ENCODE measurements around the gene STK25. TPM values are rescaled to one million over a fixed set of nuclear protein-coding genes. Genes with fewer than 3 reads are reported as not detected.

Gene STK25
- total and polyA plus RNA-seq, 9 donors: 71.1 to 150 (median 108) TPM

DNA sequence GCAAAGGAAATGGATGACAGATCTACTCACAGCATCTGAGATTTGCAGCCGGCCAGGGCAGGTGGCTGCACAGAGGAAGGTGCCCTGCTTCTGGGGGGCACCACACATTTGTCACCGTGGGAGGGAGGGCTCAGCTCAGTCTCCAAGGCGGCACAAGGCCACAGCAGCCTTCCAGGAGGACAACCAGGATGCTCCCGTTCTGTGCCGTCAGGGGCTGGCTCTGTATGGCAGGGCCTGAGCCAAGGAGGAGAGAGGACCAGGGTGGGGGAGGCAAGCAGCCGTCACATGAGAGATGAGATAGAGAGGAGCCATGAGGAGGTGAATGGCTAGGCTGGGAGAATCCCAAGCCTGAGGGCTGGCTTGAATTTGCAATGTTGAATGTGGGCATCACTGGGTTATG, 45.6 kb upstream of the STK25 start:
- Histone ChIP-seq H3K36me3 (no peaks in the 10 kb centered on the region), H3K27ac (no peak overlapping the region), H3K4me1 (ENCODE audit: insufficient read depth) (no peaks in the 10 kb centered on the region), H3K9me3 (no peaks in the 10 kb centered on the region), H3K4me3 (no peak overlapping the region), H3K27me3 (no peaks in the 10 kb centered on the region)
- TF ChIP-seq POLR2A (IDR thresholded peaks at IDR 0.05) (no peak), EP300 (IDR thresholded peaks at IDR 0.05) (no peak)
- TF ChIP-seq, protein P1, sequence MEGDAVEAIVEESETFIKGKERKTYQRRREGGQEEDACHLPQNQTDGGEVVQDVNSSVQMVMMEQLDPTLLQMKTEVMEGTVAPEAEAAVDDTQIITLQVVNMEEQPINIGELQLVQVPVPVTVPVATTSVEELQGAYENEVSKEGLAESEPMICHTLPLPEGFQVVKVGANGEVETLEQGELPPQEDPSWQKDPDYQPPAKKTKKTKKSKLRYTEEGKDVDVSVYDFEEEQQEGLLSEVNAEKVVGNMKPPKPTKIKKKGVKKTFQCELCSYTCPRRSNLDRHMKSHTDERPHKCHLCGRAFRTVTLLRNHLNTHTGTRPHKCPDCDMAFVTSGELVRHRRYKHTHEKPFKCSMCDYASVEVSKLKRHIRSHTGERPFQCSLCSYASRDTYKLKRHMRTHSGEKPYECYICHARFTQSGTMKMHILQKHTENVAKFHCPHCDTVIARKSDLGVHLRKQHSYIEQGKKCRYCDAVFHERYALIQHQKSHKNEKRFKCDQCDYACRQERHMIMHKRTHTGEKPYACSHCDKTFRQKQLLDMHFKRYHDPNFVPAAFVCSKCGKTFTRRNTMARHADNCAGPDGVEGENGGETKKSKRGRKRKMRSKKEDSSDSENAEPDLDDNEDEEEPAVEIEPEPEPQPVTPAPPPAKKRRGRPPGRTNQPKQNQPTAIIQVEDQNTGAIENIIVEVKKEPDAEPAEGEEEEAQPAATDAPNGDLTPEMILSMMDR (IDR thresholded peaks at IDR 0.05): no peak
- no peak for DNase-seq
- 32 to 55% (median 33%) methylated on average over 6 of the region's 6 CpGs for WGBS, 3 donors
- intact Hi-C loops (cut with DNase I): no loop called here

DNA sequence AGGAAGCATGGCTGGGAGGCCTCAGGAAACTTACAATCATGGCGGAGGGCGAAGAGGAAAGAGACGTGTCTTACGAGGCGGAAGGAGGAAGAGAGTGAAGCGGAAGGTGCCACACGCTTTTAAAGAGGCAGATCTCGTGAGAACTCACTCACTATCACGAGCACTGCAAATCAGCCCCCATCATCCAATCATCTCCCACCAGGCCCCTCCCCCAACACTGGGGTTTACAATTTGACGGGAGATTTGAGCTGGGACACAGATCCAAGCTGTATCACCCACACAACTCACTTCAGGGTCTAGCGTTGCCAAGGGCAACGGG, 45.1 kb upstream of the STK25 start:
- no peak overlapping the region for H3K4me3 ChIP-seq
- no peaks in the 10 kb centered on the region for H3K27me3 ChIP-seq
- intact Hi-C loops (cut with DNase I): no loop called here
- no peak overlapping the region for H3K27ac ChIP-seq
- WGBS, 3 donors: 75 to 89% (median 84%) methylated on average over 12 of the region's 12 CpGs
- no peaks in the 10 kb centered on the region for H3K4me1 ChIP-seq (ENCODE audit: insufficient read depth)
- no peak for DNase-seq
- TF ChIP-seq, protein P1 (IDR thresholded peaks at IDR 0.05): no peak
- TF ChIP-seq POLR2A (IDR thresholded peaks at IDR 0.05) (no peak), EP300 (IDR thresholded peaks at IDR 0.05) (no peak)
- no peaks in the 10 kb centered on the region for H3K9me3 ChIP-seq
- H3K36me3 ChIP-seq: no peaks in the 10 kb centered on the region

DNA sequence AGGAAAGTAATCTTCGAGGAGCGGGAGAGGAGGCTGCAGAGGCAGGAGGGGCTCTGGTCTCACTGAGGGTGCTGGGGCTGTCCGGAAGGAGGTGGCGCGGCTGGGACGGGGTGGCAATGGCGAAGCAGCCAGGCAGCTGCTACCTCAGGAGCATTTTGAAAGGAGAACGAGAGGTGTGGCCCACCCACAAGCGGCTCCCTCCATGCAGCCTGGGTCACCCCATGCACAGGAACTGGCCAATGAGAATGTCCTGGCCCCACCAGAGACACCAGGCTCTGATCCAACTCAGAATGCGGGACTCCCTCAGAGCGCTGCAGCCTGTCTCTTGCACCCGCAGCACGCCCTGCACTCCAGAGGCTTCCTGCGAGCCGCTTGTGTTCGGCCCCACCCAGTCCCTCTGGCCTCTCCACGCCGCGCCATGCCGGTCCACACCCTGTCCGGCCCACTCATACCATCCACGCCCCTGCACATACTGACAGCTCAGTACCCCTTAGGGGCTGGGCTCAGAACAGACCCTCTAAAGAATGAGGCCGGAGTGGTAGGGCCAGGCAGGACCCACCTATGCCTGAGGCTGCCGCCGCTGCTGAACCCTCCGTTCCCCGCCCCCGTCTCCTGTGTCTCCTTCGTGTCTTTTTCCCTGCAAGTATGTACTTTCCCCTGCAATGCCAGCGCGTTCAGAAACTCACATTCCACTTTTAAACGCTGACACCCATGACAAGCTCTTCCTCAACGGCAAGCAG, 43.8 kb upstream of the STK25 start:
- intact Hi-C loops (cut with DNase I): no loop called here
- TF ChIP-seq, protein P1 (IDR thresholded peaks at IDR 0.05): no peak
- no peak for TF ChIP-seq EP300 (IDR thresholded peaks at IDR 0.05)
- no peak for TF ChIP-seq POLR2A (IDR thresholded peaks at IDR 0.05)
- Histone ChIP-seq H3K36me3 (no peaks in the 10 kb centered on the region), H3K9me3 (no peaks in the 10 kb centered on the region), H3K27ac (no peak overlapping the region), H3K4me1 (ENCODE audit: insufficient read depth) (peaks cover 5% of the 10 kb centered on the region), H3K4me3 (no peak overlapping the region), H3K27me3 (no peaks in the 10 kb centered on the region)
- no peak for DNase-seq
- 86 to 89% (median 87%) methylated on average over 33 of the region's 33 CpGs for WGBS, 3 donors

DNA sequence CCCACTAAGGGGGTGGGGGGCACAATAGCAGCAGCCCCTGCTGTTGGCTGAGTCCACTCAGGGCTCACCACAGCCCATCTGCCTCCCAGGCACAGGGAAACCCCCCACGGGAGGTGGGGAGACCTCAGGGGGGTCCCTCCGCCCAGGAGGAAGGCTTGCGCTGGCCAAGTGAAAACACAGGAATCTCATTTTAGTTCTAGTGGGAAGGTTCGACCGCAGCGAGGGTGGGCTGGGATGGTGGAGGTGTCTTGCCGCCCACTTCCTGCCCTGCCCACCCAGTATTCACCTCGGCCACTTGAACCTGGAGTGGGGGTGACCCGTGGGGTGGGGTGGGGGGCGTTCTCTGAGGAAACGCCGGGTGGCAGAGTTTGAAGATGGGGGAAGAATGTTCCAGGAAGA, 43.2 kb upstream of the STK25 start:
- H3K27me3 ChIP-seq: no peaks in the 10 kb centered on the region
- intact Hi-C loops (cut with DNase I): no loop called here
- no peaks in the 10 kb centered on the region for H3K9me3 ChIP-seq
- no peak overlapping the region for H3K27ac ChIP-seq
- H3K4me1 ChIP-seq (ENCODE audit: insufficient read depth): peaks cover 11% of the 10 kb centered on the region
- DNase-seq: no peak
- no peaks in the 10 kb centered on the region for H3K36me3 ChIP-seq
- TF ChIP-seq EP300 (IDR thresholded peaks at IDR 0.05): no peak
- TF ChIP-seq, protein P1 (IDR thresholded peaks at IDR 0.05): no peak
- TF ChIP-seq POLR2A (IDR thresholded peaks at IDR 0.05): no peak
- WGBS, 3 donors: 68 to 77% (median 72%) methylated on average over 12 of the region's 12 CpGs
- no peak overlapping the region for H3K4me3 ChIP-seq

Data from ovary (tissue), 9 donors.